ENCODE data around the gene FAM120AOS.

Gene FAM120AOS

GRCh38 chr9:93436655-93437407 is 16.6 kb downstream of the FAM120AOS start:
- DNase-seq = no peak

DNA sequence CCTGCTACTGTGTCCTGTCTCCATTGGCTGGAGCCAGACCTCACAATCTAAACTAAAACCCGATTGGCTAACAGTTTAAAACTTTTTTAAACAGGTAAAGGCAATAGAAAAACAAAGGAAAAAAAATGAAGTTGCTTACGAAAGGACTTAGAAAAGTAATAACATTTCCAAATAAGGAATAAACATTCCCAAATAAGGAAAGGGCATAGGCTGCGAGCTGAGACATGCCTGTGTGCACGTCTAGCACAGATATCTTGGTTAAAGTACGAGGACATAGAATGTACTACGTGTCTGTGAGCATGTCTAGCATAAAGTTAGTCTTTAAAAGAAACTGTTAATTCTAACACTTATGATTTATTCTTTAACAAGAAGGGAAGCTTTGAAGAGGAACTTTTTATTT is 17.2 kb downstream of the FAM120AOS start:
- no peak for DNase-seq

- DNase-seq = no peak
These were observed 18.0 kb downstream of the FAM120AOS start for GRCh38 chr9:93435386-93435785.

DNA sequence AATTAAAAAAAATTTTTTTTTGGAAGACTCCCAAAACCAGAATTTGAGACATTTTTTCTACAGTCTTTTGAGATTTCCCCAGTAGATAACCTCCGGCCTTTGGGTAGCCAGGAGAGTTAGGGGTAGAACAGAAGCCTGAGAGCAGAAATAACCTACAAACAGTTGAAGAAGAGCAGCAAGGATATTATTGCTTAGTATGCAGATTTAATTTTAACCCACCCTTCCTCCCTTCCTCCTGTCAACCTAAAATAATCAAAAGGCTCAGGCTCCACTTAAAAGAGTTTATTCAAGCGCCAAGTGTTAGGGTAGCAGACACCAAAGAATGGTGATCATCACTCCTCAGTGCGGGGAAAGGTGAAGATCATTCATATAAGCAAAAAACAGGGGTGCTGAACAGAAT is 19.3 kb downstream of the FAM120AOS start:
- DNase-seq = no peak

DNA sequence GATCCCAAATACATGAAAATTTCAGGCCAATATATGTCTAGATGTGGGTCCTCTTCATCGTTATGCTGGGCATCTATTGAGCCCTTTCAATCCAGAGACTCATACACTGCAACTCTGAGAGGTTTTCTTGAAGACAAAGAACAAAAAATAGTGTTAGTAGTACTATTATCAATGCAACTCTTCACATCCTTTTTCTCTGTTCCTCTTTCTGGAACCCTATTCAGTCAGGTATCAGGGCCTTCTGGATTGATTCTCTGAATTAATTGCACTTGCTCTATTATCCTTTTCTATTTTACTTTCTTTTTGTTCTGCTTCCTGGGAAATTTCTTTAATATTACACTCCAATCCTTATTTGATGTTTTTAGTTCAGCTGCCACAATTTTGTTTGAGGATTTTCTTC is 20.4 kb downstream of the FAM120AOS start:
- DNase-seq = no peak

GRCh38 chr9:93431539-93432105 is 21.8 kb downstream of the FAM120AOS start:
- DNase-seq = no peak

- no peak for DNase-seq
These were observed 25.6 kb downstream of the FAM120AOS start for GRCh38 chr9:93427655-93428379.

DNA sequence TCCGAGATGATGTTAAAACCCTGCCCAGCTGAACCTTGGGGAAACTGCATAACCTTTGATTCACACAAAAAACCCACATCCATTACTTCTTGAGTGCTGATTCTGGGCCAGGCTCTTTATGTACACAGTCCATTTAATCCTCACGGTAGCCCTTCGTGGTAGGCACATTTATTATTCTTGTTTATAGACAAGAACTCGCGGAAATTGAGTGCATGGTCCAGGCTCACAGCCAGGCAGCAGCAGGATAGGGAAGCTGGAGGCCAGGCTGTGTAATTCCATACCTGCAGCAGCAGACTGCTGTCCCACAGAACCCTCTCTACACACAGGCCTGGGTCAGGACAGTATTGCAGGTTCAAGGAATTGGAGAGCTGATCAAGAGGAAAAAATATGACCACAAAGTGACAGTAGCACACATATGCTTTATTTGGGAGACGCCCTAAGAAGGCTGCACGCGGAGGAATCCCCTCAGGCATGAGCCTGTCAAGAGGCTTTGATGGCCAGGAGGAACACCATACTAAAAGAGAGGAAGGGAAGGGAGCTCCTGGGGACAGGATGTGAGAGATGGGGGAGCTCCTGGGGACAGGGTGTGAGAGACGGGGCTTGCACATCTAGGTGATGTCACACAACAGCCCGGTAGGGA is 30.3 kb downstream of the FAM120AOS start:
- no peak for DNase-seq

DNA sequence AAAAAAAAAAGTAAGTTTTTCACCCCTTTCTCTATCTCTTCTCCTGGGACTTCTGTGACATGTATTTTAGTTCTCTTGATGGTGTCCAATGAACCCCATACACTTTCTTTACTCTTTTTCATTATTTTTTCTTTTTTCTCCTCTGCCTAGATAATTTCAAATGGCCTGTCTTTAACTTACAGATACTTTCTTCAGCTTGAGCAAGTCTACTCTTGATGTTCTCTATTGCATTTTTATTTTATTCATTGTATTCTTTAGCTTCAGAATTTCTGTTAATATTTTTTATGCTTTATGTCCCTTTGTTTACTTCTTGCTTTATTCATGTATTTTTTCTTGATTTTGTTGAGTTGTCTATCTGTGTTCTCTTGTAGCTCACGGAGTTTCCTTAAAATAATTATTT is 34.4 kb downstream of the FAM120AOS start:
- DNase-seq = no peak

DNA sequence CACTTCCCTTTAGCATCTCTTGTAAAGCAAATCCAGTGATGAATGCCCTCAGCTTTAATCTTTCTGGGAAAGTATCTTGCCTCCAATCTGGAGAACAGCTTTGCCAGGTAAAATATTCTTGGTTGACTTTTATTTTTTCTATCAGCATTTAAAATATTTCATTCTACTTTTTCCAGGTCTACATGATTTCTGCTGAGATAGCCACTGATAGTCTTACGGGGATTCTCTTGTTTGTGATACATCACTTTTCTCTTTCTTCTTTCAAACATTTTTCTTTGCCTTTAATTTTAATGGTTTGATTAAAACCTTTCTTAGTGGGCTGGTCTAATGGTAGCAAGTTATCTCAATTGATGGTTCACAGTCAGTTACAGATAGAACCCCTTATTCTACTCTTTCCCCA is 35.8 kb downstream of the FAM120AOS start:
- DNase-seq = no peak

- no peak for DNase-seq
These were observed 36.7 kb downstream of the FAM120AOS start for GRCh38 chr9:93416530-93417235.

- DNase-seq = no peak
These were observed 38.1 kb downstream of the FAM120AOS start for GRCh38 chr9:93415176-93415690.

GRCh38 chr9:93413530-93413929 is 39.9 kb downstream of the FAM120AOS start:
- DNase-seq = no peak

DNA sequence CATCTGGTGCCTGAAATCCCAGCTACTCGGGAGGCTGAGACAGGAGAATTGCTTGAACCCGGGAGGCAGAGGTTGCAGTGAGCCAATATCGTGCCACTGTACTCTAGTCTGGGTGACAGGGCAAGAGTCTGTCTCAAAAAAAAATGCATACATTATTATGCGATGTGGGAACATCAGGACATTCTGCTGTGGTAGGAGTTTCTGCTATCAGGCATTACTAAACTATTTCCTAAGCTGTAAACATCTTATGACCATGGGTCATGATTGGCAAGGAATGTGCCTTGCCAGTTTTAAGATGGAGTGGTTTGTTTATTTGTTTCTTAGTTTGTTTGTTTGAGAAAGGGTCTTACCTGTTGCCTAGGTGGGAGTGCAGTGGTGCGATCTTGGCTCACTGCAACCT is 47.0 kb downstream of the FAM120AOS start:
- DNase-seq = no peak

DNA sequence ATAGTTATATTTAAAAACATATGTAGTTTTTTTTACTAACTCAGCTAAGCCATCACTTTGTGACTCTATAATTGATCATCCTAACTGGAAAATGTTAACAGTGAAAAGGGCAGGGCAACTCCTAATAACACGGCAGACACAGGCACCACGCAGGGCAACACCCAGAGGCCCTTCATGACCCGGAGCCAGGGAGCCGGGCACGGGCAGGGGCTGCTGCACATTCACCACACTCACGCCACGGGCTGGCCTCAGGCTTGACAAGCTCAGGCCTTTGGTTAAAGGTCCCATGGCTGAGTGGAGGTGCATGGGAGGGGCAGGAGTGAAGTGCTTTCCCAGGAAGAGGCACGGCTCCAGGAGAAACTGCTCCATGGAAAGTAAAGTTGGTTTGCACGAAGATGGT is 54.9 kb downstream of the FAM120AOS start:
- DNase-seq = no peak

DNA sequence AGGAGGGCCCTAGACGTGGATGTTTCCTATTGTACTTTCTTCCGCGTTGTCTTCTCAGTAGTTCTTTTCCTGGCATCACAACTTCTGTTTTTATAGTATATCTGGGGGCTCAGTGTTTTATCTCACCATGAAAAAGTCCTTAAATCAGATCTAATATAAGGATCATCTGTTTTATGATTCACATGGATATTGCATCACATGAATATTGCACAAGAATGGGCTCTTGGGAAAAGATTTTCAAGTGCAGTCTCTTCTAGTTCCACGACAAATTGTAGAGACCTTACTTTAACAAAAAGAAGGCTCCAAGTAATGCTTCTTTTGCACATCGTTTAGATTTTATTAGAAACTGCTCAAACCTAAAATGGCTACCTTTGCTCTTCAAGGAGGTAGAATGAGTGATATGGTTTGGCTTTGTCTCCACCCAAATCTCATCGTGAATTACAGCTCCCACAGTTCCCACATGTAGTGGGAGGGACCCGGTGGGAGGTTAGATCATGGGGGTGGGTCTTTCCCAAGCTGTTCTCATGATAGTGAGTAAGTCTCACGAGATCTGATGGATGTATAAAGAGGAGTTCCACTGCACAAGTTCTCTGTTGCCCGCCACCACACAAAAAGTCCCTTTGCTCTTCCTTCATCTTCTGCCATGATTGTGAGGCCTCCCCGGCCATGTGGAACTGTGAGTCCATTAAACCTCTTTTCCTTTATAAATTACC is 55.6 kb downstream of the FAM120AOS start:
- DNase-seq = no peak
